Activated CD4-positive, CD25-positive, alpha-beta regulatory T cell treated with anti-CD3 and anti-CD28 coated beads, Interleukin-2, amount 50 U/mL, for 16 hours (primary cell): ENCODE data around the gene TUBGCP3.
"Not testable (repeated sequence)": the region's sequence is repeated elsewhere in the genome, so short reads cannot be mapped to it uniquely, and the experiment has no call there.

Experiments used
- DNase-seq: peaks from one replicate; pipeline ENCODE4 v3.0.0-alpha.2; 2020; ENCODE audit warnings: low read depth, low spot score

The TUBGCP3 gene

DNA sequence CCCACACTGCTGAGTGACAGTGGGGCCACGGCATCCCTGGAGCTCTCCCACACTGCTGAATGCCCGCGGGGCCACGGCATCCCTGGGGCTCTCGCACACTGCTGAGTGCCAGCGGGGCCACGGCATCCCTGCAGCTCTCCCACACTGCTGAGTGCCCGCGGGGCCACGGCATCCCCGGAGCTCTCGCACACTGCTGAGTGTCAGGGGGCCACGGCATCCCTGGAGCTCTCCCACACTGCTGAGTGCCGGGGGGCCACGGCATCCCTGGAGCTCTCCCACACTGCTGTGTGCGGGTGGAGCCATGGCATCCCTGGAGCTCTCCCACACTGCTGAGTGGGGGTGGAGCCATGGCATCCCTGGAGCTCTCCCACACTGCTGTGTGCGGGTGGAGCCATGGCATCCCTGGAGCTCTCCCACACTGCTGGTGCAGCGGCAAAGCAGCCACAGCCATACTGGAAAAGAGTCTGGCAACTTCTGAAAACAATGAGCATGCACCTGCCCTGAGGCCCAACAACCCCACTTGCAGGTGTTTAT, 8.6 kb downstream of the TUBGCP3 start:
- no peak for DNase-seq

DNA sequence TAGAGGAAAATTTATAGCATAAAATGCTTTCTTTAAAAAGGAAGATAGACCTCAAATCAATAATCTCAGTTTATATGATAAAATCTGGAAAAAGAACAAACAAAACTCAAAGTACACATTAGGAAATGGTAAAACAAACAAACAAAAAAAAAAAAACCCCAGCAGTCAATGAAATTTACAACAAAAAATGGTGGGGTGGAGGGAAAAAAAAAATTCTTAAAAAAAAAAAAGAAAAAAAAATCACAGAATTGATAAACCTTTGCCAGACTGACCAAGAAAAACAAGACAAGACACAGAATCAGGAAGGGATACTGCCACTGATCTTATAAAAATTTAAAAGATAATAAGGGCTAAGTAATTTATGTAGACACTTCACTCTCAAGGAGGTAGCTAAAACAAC, 11.2 kb downstream of the TUBGCP3 start:
- DNase-seq, result no peak

DNA sequence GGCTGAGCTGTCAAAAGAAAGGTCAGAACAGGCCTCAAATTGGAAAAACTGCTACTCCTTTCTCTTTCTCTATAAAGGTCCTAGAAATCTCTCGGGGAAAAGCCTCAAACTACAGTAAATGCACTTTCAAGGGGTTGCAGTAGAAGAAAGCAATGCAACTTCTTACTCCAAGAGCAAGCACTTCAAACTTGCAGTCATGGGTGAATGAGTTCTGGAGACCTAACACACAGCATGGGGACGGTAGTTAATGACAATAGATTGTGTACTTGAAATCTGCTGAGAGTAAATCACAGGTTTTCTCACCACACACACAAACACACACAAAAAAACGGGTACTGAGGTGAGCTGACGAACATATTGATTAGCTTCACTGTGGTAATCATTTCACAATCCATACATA, 11.8 kb downstream of the TUBGCP3 start:
- DNase-seq, result no peak

DNA sequence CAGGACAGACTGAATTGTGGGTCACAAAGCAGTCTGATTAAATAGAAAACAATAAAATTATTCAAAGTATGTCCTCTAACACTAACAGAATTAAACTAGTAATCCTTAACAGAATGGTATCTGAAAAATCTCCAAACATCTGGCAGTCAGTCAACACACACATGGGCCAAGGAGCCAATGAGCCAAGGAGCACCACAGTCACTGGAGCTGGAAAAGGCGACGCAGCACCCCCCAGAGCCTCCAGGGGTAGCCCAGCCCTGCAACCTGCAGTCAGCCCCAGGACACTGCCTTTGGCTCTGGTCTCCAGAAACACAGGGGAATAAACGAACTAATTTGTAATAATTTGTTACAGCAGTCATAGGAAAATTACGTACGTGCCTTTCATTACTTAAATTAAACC, 12.3 kb downstream of the TUBGCP3 start:
- no peak for DNase-seq

DNA sequence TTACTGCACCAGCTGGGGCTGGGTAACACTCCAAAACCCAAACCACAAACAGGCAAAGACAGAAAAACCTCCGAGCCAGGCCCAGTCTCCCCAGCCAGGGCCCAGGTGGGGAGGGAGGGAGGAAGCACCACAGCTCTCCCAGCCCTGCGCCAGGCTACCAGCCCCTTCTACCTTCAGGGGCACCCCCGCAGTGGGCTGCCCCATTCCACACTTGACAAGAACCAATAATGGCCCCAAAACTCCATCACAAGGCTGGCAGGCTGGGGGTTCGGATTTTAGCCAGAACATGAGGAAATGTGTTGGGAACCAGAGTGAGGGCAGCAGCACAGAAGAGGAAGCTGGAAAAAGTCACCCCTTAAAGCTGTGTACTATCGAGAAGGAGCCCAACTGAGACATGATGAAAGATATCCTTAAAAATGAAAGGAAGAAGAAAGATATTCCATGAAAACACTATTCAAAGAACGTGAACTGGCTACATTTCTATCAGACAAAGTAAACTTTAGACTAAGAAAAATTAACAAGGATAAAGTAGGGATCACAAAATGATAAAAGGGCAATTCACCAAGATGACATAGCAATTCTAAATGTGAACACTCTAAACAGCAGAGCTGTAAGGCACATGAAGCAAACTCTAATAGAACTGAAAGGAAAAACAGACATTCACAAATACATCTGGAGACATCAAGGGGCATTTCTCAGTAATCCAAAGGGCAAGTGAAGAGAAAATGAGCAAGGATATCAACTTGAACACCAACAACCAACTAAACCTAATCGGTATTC, 12.9 kb downstream of the TUBGCP3 start:
- no peak for DNase-seq

DNA sequence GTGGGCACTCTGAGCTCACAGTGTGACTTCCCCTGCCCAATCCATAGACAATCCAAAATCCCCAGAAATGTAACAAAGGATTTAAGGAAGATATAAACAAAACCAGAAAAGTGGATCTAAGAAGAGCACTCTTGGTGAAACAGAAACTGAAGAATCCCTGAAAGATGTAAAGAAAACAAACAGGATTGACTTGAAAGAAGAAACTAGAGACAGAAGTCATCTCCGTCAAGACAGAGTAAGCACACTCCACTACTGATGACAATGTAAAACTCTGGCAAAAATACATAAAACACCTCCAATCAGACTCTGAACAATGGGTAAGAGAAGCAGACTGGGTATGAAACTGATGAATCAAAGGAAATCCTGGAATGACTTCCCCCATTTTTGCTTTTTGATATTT, 13.5 kb downstream of the TUBGCP3 start:
- DNase-seq, result no peak

DNA sequence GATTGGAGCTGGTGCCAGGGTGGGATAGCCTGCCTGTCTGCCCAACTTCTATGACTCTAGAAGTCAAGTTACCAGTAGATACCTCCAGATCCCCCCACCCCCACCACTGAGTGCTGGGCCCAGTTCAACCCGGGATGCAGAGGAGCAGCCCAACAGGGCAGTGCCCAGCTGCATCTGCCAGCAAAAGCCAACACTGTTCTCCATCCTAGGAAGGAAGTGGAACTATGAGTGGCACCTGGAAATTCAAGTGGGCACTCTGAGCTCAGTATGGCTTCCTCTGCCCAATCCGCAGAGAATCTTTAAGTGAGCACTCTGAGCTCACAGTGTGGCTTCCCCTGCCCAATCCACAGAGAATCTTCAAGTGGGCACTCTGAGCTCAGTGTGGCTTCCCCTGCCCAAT, 14.2 kb downstream of the TUBGCP3 start:
- no peak for DNase-seq

DNA sequence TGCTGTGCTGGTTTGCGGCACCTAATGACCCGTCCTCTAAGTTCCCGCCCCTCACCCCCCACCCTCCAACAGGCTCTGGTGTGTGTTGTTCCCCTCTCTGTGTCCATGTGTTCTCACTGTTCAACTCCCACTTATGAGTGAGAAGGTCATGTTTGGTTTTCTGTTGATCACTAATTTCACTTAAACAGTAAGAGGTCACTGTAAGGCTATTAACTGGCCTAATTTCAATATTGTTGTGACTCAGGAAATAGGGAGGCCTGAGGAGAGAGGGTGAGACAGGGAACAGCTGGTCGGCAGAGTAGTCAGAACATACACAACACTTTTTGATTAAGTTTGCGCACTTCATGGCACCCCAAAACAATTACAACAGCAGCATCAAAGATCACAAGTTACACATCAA, 15.6 kb downstream of the TUBGCP3 start:
- no peak for DNase-seq

DNA sequence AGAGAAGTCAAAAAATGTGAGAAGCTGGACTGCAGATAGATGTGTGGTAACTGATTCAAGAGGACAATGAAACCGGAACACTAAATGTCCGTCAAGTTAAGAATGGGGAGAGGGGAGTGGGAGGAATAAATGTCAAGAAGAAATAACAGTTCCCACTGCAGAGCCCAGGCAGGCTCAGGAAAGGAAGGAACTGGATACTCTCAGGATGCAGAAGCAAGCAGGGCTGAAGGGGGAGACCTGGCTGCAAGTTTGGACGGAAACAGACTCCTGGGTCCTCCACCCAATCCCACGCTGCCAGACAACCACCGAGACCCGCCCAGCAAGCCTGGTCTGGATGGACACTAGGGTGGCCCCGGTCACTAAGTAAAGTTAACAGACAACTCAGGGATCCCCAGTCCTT, 18.1 kb downstream of the TUBGCP3 start:
- DNase-seq, result no peak

DNA sequence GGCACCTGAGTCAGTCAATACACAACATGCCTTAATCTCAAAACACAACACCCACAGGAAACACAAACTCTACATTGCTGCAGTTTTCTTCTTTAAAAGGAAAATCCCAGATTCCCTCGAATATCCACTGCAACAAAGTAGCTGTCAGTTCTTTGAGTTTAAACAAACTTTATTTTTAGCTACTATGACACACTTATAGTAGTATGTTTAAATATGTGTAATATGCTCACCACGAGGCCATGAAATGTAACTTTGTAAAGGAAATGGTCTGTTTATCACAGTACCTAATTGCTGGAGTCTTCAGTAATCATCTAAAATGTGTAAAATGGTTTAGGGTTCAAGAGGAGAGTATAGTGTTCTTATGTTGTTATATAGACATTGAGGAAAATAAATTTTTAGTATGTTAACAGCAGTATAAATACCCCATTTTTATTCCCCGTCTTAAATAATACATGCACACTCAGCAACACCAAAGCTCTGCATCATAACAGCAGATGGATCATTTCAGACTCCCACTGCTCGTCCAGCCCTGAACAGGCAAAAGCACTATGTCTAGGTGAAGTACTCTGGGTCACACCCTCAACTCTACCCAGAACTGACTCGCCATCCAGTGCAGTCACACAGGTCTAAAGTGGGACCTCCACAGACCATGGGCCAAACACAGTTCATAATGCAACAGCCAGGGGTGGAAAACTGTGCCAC, 20.6 kb downstream of the TUBGCP3 start:
- no peak for DNase-seq

DNA sequence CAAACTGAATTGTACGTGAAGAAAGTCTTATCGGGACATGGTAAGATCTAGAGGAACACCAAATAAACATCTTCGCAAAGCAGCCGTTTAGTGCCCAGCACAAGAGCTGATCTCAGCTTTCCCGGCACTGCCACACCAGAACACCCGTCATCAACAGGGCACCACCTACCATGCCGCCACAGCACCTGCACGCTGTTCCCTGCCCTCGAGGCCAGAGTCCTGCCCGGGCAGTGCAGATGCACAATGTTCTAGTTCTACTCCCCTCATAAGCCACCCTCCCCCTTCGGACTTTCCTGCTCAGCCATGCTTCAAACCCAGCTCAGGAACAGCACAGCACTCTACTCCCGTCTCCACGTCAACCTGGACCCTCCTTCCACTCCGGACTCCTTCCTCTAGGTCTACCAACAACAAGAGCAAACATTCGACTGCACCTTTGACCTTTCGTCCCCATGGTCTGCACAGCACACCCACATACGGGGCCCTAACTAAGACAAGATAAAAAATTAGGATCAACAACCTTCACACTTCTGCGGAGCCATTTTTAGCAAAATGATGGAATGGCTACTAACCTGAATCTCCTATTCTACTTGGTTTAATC, 25.1 kb downstream of the TUBGCP3 start:
- DNase-seq, result no peak

DNA sequence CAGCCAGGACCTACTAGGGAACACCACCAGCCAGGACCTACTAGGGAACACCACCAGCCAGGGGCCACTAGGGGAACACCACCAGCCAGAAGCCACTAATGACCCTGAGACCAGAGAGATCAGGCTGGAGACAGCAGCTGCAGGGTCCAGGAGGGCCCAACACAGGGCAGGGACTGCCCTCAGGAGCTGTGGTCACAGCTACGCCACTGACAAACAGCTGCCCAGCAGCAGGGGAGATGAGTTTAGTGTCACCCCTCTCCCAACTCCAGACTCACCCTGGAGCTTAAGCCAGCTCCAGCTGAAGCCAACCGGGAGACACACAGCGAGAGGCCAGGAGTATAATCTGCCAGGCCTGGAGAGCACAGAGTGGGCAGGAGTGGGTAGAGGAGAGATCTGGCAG, 25.7 kb downstream of the TUBGCP3 start:
- DNase-seq, result no peak

DNA sequence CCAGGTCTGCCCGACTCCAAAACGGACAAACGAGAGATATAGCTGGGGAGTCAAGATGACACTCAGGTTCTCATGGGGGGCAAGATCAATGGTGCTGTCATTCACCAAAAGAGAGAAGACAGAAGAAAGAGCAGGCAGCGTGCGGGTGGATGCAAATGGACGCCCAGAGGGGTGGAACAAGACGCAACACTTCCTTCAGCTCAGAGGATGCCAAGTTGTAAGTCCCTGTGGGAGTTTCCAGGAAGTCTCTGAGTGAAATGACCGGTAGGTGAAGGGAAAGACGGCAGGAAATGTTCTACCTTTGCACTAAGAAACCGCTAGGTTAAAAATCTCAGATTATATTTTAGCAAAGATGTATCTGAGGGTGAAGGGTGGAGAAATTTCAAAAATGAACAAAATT, 26.5 kb downstream of the TUBGCP3 start:
- no peak for DNase-seq

DNA sequence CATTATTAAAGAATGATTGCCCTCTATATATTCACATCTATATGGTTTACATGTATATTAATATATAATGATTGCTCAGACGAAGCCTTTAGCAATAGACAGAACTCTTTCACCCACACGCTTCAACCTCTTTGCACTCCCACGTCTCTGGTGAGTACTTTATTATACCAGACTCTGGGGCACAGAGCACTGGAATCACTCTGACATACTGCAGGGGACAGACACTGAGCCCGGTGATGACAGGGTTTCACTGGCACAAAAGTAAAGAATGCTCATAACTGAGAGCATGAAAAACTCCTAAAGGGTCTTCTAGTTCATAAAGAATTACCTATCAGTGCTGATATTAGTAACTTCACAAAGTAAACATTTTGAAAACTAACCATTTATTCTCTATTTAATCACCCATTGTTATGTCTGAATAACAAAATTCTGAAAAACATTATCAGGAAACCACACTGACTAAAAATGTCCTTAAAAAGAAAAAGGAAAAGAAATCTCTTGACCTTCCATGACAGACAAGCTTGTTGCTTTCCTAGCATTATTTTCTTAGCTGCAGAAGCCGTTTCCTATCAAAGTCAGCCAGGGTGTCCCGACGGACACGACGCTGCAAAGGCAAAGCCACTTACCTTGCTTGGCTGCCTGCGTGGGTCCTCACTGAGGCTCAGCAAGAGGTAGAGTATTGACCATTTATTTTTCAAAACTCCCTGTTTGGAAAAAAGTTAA, 29.1 kb downstream of the TUBGCP3 start:
- DNase-seq, result no peak

DNA sequence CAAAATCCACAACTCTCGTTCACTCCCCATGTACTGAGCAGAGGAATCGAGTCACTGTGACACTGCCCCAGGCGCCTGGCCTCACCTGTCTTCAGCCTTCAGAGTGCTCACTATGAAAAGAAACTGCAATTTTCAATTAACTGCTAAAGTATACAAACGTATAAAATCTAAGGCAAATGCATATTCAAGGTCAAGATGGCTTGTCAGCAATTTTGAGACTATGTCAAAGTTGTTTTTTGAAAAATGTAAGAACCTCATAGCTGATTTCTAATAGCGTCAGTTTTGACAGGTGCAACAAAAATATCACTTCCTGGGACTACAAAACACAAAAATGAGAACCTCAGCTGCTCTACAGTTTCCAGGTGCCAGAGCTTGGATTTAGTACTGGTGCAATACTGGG, 31.4 kb downstream of the TUBGCP3 start:
- no peak for DNase-seq

DNA sequence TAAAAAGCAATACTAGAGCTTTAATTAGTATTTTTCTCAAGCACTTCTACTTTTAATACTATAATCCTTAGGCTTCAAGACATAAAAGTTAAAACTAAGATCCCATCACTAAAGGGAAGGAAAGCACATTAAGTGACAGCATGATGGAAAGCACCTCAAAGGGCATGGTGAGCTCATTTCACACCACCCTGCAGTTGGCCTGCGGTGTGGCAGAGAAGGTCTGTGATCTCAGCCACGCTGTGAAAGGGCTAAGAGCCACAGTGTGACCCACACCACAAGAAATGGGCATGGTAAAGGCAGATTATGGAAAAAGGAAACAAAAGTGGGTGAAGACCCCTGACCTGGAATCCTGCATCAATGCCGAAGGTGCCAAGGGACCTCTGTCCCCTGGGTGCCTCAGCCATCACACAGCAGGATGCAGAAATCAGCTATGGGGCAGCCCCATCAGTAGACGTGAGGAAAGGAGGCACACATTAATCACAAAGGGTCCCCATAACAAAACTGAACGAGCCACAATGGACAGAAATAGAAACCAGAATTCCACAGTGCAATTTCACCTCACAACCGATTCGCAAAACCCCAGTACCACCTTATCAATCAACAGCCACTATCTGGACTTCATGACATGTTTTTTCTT, 33.6 kb downstream of the TUBGCP3 start:
- no peak for DNase-seq

DNA sequence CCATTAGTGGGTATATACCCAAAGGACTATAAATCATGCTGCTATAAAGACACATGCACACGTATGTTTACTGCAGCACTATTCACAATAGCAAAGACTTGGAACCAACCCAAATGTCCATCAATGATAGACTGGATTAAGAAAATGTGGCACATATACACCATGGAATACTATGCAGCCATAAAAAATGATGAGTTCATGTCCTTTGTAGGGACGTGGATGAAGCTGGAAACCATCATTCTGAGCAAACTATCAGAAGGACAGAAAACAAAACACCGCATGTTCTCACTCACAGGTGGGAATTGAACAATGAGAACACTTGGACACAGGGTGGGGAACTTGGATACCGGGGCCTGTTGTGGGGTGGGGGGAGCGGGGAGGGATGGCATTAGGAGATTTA, 39.0 kb downstream of the TUBGCP3 start:
- DNase-seq, result not testable (repeated sequence)

DNA sequence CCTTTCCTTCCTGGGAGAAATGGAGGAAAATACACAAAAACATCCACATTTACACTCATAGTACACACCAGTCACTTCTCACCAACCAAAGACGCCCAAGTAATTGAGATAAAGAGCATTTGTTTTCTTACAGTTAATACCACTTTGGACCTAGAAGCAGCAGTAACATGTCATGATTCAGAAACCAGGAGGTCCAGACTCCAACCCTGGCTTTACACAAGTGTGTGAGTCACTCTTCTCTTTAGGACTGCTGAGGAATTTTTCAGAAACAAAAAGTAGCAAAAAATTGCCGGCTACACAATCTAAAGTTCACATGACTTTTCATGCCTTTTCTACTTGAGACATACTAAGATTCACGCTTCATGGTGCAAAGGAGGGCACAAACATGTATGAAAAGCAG, 42.1 kb downstream of the TUBGCP3 start:
- DNase-seq, result no peak

DNA sequence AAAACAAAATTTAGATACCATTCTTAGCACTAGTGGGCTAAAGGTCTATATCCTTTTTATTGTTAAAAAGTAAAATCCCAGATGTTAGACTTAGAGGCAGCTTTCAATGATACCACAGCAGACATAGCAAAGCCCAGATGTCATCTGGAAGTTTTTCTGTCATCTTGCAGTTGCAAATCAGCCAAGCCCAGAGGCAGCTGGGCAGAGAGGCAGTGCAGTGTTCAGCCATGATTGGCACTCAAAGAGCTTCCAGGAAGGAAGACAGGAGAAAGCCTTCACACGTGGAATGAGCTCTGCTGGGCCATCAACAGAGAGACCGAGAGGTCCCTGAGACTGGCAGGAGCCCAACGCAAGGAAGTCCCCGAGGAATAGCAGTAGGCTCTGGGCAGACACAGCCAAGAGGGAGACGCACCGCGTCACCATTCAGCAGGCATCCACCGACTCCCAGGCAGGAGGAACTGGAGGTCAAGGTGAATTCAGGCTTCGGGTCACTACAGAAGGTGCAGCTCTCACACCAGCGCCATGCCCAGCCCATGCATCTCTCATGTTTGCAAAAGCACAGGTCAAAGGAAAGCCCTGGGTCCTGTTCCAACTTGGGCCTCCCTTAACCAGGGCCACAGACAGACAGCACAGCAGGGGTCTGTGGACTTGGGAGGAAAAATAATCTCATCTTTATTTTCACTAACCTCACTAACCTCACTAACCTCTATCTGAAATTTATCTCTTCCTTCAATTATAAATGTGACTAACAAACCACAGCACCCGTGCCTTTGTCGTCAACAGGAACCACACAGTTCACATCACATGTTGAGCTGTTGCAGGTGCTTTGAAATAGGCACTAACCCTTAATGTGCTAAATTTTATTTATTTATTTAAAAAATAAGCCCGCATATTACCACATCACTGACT, 54.9 kb downstream of the TUBGCP3 start:
- no peak for DNase-seq

DNA sequence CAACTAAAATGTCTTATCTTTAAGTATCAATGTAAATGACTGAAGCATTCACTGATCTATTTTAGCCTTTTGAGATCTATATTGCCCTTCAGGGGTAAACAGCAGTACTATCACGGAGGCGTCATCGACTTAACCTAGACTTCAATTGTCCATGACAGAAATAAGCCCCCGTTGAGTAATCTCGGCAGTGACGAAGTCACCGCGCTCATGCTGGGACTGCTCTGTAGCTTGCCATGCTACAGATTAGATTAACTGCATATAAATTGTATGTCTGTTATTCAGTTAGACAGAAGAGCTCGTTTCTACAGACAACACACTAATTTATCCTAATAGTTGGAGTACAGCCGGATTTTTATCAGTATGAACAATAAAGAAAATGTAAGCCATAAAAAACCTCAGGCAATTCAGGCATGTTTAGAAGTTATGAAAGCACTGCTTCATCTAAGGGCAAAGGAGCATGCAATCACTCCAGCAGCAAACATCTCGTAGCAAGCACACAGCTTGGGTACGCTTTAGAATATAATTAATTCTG, 56.6 kb downstream of the TUBGCP3 start:
- no peak for DNase-seq
